Activated CD8-positive, alpha-beta memory T cell treated with anti-CD3 and anti-CD28 coated beads for 36 hours (primary cell): Measurements from ENCODE around the gene SCFD2. TPM values are rescaled to one million over a fixed set of nuclear protein-coding genes. Genes with fewer than 3 reads are reported as not detected.

Experiments used
- CTCF ChIA-PET: fragments of 350-600 bp; sonication (Branson Sonifier 250); formaldehyde crosslinking; loops from one replicate; lab custom pipeline; 2021; ENCODE audit warnings: antibody characterized with exemption; lab: Charles Lee
- POLR2A ChIA-PET: fragments of 350-600 bp; sonication (Branson Sonifier 250); formaldehyde crosslinking; loops from one replicate; lab custom pipeline; 2021; ENCODE audit warnings: antibody characterized with exemption; lab: Charles Lee
- total RNA-seq, 2 experiments: library from RNA; stranded (reverse); gene quantifications; one replicate each; pipeline ENCODE4 v1.2.3, GENCODE V29; 2021

The SCFD2 gene
- total RNA-seq, 2 experiments from 2014 or later, result 29.3 to 29.7 TPM

DNA sequence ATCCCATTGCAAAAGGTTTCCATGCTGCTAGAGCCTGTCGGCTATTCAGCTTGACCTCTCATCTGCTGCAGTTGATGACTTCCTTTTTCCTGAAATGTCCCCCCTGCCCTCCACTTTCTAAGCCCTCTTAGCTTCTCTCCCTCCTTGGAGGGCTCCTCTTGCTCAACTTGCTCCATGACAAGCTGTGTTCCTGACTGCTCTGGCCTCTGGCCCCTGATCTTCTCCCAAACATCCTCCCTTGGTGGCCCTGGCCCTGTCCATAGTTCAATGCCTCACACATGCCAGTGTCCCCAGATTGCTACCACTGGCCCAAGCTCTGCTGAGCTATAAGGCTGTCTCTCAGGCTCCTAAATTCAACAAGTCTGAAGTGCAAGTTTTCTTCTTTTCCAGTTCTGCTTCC is 474.1 kb downstream of the SCFD2 start:
- CTCF ChIA-PET, result no interaction called here
- POLR2A ChIA-PET, result no interaction called here

DNA sequence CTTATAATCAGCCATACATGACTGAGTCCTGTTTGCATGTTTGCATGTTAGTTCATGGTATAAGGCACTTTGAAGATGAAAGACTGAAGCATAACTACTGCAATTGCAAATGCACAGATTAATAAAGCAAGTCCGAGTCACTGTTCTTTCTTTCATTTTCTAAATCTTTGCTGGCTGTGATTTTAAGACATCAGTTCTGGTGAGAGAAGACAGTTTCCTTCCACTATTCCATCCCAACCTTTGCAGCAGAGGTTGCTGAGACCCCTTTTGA is 475.4 kb downstream of the SCFD2 start:
- ChIA-PET CTCF (no interaction called here), POLR2A (no interaction called here)

DNA sequence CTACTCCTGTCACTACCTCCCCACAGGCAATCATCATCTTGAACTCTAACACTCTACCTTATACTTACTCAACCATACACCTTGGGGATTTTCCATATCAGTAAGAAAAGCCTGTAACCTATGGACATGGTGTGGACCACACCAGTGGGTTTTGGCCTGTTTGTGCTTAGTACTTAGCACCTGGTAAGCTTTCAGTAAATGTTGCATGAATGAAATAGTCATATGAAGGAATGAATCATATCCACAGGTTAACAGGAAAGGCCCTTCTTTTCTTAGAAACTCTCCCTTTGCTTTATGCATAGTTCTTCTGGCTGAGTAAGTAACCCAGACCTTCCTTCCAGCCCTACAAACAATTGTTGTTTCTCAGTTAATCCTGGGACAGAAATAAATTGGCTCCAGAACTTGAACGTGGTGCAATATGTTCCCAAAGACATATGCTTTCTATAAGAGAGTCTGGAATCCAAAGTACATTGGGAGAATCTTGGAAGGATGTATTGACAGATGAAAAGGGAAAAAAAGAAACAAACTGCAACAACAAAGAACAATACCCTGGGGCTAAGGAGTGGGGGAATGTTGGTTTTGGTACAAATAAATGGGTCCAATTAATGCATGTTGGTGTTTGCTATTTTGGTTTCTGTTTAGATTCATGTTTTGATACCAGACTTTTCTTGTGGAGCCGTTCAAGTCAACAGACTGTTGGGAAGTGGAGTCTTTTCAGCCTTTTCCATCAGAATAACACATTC is 475.9 kb downstream of the SCFD2 start:
- ChIA-PET CTCF (no interaction called here), POLR2A (no interaction called here)

DNA sequence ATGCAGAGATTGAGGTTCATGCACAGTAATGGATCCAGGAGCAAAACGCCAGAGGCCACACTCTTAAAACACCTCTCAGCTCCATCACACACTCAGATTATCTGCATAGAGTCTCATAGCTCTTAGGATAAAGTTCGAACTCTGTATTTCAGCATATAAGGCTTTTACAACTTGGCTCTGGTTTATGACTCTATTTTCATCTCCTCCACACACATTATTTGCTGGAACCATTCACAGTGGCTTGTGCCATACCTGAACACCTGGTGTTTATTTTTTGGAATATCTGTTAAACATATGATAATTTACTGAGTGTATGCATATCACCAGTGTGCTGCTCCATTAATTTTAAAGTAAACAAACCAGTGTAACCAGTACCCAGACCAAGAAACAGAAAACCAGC is 476.5 kb downstream of the SCFD2 start:
- ChIA-PET CTCF (no interaction called here), POLR2A (no interaction called here)

GRCh38 chr4:52884994-52885393 is 480.9 kb downstream of the SCFD2 start:
- POLR2A ChIA-PET, result no interaction called here
- CTCF ChIA-PET, result no interaction called here

- CTCF ChIA-PET, result no interaction called here
- POLR2A ChIA-PET, result no interaction called here
Observed at GRCh38 chr4:52883707-52884669, 481.9 kb downstream of the SCFD2 start.

DNA sequence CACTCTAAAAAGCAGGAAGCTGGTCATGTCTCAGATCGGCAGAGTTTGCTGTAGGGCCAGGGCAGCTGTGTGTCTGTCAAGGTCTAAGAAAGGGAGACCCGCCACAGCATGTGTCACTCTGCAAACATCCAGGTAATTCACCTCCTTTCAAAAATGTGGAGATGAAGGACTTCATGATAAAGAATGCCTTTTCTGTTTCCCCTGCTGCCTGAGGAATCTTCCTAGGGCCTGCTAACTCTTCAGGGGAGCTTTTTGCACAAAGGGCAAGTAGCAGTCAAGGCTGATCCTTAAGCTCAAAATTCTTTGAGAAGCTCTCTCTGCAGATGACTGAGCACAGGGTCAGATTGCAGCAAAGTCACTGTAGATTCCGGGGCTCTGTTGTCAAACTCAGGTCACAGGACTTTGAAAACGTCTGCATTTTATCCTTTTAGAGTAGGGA is 482.7 kb downstream of the SCFD2 start:
- CTCF ChIA-PET, result no interaction called here
- POLR2A ChIA-PET, result no interaction called here

DNA sequence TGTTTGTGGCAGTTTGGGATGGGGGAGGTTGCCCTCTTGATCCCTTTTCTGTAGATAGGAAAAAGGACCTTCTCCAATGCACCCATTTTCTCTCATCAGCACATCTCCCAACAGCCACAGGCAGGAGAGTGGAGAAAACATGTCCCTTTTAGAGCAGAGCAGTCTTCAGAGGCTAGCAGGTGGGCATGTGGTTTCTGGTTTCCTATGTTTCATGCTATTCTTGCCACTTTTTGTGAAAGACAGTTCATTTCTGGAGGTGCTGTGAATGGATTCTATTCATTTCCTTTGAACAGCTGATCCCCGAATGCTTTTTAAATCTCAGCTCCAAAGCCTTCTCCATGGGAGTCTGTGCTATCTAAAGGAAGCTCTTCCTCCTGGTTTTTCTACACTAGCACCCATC is 484.9 kb downstream of the SCFD2 start:
- ChIA-PET POLR2A (no interaction called here), CTCF (no interaction called here)

DNA sequence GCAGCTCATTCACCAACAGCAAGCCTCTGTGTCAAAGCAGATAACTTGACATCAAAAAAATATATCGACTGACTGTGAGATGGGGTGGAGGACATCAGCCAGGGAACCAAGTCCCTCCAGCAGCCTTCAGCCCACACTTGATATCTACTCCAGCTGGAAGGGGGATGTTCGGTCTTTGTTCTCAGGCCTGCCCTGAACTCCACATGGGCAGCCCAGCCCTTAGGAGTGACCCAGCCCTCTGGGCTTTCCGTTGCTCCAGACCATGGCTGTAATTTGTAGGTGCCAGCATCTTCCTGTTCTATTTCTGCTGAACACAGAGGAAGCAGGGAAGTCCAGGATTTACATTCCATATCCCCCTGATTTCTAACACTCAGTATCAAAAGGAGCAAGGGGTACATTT is 486.4 kb downstream of the SCFD2 start:
- ChIA-PET CTCF (no interaction called here), POLR2A (no interaction called here)

GRCh38 chr4:52877694-52878093 is 488.2 kb downstream of the SCFD2 start:
- POLR2A ChIA-PET, result no interaction called here
- CTCF ChIA-PET, result no interaction called here

DNA sequence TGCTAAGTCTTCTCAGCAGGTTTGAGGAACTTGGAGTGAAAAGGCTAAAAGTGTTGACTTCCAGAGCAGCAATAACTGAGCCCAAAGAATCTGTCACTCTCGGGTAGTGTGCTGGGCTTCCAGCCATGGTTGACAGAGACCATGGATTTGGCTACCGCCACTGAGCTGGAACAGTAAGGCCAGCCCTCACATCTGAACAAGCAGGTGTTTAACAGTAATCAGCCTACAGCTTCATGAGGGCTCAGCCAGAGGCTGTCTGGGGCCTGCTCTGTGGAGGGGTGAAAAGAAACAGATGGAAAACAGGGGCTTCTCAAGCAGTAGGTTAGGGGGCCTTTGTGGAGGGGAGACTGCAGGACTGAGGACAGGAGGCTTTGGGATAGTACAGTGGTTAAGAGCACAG is 488.8 kb downstream of the SCFD2 start:
- ChIA-PET POLR2A (no interaction called here), CTCF (no interaction called here)

DNA sequence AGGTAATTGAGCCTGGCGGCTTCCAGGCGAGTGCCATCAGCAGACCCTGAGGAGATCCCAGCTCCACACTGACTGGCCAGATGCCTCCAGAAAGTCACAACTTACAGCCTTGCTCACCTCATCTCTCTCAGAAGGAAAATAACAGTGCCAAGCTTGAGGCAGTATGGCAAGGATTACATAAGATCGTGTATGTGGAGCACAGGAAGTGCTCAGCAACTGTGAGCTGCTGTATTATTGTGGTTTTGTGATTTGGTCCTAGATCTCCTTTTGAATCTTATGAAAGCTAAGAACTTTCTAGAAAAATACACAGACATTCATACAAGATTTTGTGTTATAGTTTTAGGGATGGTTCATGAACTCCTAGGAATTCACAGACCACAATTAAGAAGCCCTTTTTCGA is 489.8 kb downstream of the SCFD2 start:
- ChIA-PET CTCF (interaction anchor here (0.7 kb wide), 1 partner anchor 50 kb away, joined by 5 read pairs; no protein-coding TSS in a partner anchor), POLR2A (no interaction called here)

- ChIA-PET POLR2A (no interaction called here), CTCF (no interaction called here)
Observed at GRCh38 chr4:52874948-52875347, 490.9 kb downstream of the SCFD2 start.

DNA sequence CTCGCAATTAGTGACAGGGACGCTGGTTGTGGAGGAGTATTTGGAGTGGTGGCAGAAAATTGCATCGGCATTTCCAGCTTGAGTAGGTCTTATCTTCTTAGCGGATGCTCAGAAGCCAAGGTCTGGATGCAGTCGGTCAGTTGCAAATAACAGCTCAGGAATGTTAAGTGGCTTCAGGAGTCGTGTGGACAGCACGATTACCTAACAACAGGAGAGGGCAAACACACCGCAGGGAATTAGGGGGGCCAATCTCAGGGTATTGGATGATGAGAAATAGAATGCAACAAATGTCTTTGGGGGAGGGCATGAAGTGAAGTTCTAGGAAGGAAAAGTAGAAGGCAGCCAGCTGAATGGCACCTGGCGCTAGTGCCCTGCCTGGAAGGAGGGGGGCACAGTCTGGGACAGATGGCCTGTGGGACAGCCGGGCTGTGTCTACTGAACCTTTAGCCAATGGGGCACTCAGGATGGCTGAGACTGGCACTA is 492.0 kb downstream of the SCFD2 start:
- ChIA-PET CTCF (no interaction called here), POLR2A (no interaction called here)

- CTCF ChIA-PET, result no interaction called here
- POLR2A ChIA-PET, result no interaction called here
Observed at GRCh38 chr4:52873191-52873590, 492.7 kb downstream of the SCFD2 start.

DNA sequence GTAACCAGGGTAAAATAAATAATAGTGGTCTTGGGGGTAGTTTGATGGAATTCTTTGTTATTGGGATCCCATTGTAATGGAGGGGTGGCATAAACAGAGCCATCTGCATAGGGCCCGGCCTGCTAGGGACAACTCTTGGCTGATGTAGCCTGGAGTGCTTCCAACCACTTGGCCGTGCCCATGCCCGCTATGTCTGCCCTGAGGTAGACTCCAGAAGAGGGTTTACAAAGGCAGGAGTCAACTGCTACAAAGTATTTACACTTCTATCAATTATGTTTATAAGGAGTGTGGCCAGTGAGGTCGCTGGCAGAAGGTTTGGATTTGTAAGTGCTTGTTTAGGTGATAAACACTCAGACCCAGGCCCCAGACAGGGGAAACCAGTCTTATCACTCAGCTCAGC is 495.6 kb downstream of the SCFD2 start:
- CTCF ChIA-PET, result no interaction called here
- POLR2A ChIA-PET, result no interaction called here

GRCh38 chr4:52869656-52870055 is 496.2 kb downstream of the SCFD2 start:
- ChIA-PET POLR2A (no interaction called here), CTCF (no interaction called here)

GRCh38 chr4:52869196-52869595 is 496.7 kb downstream of the SCFD2 start:
- ChIA-PET POLR2A (no interaction called here), CTCF (no interaction called here)

- POLR2A ChIA-PET, result no interaction called here
- CTCF ChIA-PET, result no interaction called here
Observed at GRCh38 chr4:52868133-52868532, 497.7 kb downstream of the SCFD2 start.

GRCh38 chr4:52867163-52867562 is 498.7 kb downstream of the SCFD2 start:
- ChIA-PET POLR2A (no interaction called here), CTCF (no interaction called here)

- CTCF ChIA-PET, result no interaction called here
- POLR2A ChIA-PET, result no interaction called here
Observed at GRCh38 chr4:52866734-52867133, 499.1 kb downstream of the SCFD2 start.
